Activated T-cell treated with anti-CD3 and anti-CD28 coated beads, Interleukin-2, amount 50 U/mL, for 48 hours (primary cell): ENCODE data around the gene FOXE3.
A peak's percentile ranks its signal among the peaks of the same experiment; 100 is the strongest.

ENCODE experiments used
- DNase-seq, 2 experiments: peaks; one replicate each; pipeline ENCODE4 v3.0.0-alpha.2; 2020

FOXE3 gene

DNA sequence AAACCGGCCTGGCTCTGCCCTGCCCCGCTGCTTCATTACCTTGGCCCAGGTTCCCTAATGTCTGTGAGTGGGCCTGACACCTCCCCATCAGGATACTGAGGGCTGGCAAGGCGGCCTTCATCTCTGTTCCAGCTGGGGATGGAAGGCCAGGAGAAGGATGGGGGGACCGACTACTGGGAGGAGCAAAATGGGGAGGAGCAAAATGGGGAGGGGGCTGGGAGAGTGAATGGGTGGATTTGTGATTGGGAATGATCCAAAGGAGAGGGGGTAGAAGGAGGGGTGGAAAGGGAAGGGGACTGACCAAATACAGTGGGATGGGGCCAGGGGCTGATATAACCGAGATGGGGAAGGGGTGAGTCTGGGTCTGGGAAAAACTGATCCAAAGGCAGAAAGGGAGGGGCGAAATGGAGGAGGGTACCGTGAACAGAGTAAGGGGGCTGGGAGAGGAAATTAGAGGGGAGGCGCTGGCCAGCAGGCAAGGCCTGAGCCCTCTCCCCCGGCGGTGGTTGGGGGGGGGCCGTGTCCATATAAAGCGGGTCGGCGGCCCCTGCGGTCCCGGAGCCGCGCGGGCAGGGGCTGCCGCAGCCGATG, at the start of gene FOXE3:
Gene FOXE3, plus strand, starts transcription at position 558 of the 591 bp plus-strand sequence. Its CDS starts 31 bp downstream, at position 589.
- DNase-seq = no peak

DNA sequence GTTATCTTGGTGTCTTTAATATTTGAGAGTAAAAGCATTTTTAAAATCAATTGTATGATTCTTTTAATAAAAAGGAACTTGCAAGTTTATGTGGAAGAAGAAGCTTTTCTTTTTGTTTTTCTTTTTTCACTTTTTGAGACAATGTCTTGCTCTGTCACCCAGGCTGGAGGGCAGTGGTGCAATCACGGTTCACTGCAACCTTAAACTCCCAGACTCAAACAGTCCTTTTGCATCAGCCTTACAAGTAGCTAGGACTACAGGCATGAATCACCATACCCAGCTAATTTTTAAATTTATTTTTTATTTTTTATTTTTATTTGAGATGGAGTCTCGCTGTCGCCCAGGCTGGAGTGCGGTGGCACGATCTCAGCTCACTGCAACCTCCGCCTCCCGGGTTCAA, 48.4 kb upstream of the FOXE3 start:
- DNase-seq = no peak

- no peak for DNase-seq
Measured at GRCh38 chr1:47371016-47371517, 45.0 kb upstream of the FOXE3 start.

DNA sequence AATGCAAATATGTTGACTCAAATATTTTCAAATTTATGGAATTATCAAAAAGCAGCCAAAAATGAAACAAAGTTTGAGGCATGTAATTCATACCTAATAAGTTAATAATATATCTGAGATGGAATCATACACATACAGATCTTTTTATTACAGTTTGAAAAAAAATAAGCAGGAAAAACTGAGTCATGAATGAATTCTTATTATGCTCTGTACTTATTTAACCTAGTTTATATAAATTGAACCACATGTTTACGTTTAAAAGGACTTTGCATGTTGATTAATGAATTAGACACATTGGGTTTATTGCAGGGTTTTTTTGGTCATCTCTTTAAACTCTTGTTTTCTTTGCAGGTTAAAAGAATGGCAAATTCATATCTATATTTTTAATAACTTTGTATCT, 41.6 kb upstream of the FOXE3 start:
- DNase-seq = no peak

GRCh38 chr1:47378147-47378546, 37.9 kb upstream of the FOXE3 start:
- DNase-seq = no peak

DNA sequence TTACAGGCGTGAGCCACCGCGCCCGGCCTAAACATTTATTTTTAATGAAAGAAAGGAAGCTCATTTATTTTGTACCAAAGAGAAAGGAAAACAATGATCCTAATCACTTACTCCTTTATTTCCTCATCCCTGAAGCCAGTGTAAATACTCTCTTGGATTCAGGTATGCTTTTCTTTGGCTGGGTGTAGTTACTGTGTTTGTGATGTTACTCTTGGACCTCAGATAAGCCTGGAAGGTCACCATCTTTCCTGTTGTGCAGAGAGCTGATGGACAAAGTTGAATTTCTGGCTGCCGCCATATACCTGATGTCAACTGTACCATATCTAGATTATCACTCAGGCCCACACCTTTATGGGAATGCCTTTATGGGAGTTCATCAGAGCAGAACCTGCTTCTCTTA, 35.4 kb upstream of the FOXE3 start:
- DNase-seq = no peak

- no peak for DNase-seq
Measured at GRCh38 chr1:47382399-47382983, 33.6 kb upstream of the FOXE3 start.

DNA sequence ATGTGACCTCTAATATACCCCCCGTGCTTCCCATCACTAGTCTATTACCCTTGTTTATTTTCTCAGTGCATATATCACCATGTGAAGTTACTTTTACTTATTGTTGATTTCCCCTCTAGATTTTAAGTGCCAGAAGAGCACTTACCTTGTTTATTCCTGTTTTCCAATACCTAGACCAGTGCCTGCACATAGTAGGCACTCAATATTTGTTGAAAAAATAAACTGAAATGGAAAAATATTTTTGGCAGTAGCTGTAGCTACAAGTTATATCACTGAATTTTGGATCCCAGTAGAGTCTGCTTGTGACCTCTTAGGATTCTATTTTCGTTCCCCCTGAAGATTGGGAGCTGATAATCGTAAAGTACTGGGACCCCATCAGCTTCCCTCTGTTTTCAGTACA, 32.0 kb upstream of the FOXE3 start:
- DNase-seq = no peak

DNA sequence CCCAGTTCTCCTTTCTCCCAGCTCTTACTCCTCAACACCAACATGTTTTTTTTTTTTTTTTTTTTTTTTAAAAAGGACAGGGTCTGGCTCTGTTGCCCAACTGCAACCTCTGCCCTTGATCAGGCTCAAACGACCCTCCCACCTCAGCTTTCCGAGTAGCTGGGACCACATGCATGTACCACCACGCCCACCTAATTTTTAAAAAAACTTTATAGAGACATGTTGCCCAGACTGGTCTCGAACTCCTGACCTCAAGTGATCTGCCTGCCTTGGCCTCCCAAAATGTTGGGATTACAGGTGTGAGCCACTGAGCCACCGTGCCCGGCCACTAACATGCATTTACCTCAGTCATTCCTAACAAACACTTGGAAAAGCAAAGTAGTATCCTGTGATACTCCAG, 31.1 kb upstream of the FOXE3 start:
- DNase-seq = no peak

DNA sequence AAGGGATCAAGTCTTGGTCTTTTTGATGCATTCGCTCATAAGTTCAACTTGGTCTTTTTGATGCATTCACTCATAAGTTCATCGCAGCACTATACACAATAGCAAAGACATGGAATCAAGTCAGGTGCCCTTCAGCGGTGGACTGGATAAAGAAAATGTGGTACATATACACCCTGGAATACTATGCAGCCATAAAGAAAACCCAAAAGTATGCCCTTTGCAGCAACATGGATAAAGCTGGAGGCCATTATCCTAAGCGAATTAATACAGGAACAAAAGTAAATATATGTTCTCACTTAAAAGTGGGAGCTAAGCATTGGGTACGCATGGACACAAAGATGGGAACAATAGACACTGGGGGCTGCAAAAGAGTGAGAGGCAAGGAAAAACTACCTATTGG, 29.8 kb upstream of the FOXE3 start:
- DNase-seq = no peak

GRCh38 chr1:47388030-47388890, 27.8 kb upstream of the FOXE3 start:
- no peak for DNase-seq

- DNase-seq = peak; percentile 67 to 73
Measured at GRCh38 chr1:47388891-47389238, 27.2 kb upstream of the FOXE3 start.

DNA sequence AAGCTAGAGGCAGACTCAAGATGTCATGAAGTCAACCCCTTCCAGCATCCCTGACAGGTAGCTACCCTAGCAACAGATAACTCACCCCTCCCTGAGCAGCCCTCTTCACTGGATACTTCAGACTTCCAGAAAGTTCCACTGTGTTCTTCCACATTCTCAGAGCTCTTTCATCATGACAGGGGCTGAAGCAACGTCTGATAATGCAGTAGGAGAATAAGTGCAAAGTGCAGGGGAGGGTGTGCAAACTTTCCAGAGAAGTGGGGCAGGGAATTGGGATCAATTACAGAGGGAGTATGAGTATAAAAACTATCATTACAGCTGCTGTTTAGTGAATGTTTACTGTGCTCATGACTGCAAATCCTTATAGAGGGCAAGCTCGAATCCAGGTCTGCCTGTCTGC, 26.4 kb upstream of the FOXE3 start:
- DNase-seq = no peak

DNA sequence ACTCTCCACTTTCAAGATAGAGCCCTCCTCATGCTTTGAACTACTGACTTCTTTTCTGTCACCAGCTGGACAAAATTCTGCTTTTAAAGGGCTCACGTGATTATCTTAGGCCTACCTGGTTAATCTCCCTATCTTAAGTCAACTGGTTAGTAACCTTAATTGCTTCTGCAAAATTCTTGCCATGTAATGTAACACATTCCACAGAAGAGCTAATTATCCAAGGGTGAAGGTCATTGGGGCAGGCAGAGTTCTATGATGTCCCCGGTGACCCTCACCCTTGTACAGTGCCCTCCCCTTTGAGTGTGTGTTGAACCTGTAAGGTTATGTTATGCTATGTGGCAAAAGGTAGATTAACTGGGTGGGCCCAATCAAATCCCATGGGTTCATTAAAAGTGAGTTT, 25.2 kb upstream of the FOXE3 start:
- DNase-seq = no peak

DNA sequence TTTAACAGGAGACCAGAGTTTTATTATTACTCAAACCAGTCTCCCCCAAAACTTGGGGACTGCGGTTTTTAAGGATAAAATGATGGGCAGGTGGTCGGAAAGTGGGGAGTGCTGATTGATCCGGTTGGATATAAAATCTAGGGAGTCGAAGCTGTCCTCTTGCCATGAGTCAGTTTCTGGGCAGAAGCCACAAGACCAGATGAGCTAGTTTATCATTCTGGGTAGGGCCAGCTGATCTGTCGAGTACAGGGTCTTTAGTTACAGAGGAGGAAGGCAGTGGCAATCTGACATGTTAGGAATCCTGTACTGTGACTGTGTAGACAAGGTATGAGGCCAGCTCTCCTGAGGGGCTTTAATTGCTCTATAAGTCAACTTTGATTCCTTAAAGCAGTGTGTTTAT, 22.9 kb upstream of the FOXE3 start:
- no peak for DNase-seq

DNA sequence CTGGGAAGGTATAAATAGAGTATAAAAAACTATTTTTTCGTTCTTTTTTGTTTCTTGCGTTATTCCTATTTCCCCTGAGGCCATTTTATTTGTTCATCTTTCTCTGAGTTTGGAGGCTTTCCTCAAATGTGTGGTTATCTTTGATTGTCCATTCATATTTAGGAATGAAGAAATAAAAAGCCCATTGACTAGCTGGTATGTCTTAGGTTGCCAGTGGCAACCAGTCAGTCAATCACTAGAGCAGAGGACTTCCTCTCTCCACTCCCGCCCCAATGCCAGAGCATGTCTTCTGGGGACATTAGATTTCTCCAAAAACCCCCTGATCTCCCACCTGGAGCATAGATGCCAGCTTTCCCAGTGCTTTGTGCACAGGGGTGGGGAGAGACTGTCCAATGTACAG, 20.7 kb upstream of the FOXE3 start:
- DNase-seq = no peak

DNA sequence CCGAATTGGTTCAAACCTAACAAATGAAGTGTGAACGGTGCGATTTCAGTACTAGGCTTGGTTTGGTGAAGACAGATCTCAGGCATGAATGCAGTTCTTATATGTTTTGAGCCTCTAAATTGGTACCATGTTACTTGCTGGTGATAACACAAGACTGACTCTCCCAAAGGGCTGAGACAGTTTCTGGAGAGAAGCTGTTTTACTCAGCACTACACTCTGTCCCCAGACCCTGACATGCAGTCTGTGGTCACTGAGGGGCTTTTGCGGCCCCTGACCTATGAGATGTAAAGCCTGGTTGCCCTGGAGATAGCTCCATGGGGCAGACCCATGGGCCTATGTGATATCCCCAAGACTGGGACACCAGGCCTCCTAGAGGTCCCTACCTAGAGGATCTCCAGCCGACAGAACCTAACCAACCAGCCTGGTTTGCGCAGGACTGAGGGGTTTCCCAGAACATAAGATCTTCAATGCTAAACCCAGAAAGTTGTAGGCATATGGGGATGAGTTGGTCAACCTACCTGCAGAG, 19.4 kb upstream of the FOXE3 start:
- DNase-seq = no peak

DNA sequence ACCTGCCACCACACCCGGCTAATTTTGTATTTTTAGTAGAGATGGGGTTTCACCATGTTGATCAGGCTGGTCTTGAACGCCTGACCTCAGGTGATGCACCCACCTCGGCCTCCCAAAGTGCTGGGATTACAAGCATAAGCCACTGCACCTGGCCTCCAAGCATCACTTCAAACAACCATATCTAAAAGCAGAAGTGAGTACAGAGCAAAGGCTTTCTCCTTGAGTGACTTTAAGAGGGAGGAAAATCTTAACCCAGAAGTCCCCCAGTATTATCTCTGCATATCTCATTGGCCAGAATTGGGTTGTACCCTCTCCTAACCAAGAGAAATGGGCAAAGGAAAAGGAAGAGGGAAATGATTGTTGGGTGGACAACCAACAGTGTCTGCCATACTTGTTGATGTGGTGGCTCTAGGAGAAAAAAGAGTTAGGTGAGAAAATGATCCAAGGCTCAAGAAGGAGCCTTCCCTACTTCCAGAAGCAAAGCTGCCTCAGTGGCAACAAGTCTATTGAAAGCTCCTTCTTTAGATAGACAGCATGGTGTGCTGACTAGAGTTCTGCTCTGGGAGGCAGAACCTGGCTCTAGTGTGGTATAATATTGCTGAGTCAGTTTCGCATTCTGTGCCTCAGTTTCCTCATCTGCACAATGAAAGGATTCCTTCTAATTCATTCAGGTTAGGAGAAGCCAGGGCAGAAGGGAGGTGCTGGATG, 16.8 kb upstream of the FOXE3 start:
- no peak for DNase-seq

- DNase-seq = no peak
Measured at GRCh38 chr1:47399846-47400155, 16.3 kb upstream of the FOXE3 start.

GRCh38 chr1:47401761-47402160, 14.3 kb upstream of the FOXE3 start:
- no peak for DNase-seq

DNA sequence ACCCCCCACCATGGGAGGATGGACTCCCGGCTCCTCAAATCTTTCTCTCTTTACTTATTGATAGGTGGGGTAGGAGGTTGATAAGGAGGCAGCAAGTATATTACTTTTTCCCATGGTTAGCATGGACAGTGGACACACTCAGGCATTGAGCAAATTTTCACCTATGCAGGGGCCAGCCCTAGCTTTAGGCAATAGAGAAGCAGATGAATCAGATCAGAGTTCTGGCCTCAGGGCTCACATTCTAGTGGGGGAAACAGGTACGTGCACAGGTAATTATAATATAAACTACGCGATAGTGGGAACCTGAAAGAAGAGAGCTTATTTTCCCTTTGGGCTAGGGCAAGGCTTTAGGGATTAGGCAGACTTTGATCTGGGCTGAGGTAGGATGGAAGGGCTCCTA, 13.5 kb upstream of the FOXE3 start:
- no peak for DNase-seq

- no peak for DNase-seq
Measured at GRCh38 chr1:47403321-47403910, 12.7 kb upstream of the FOXE3 start.

DNA sequence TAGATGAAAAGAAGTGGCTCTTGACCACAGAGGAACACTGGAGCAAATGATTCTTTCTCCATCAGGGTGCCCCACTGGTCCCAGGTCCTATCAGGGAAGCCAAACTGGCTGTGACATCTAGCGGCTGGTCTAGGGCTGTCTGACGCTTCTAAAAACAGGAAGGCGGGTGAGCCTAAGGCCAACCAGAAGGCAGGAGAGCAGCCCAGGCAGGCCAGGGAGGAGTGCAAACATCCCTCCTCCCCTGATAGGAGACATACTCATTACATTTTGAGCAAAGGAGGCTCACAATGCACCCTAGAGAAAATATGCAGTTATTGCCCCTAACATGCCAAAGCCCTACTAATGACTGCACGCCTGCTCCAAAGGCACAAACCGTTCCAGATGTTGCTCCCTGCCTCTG, 10.4 kb upstream of the FOXE3 start:
- DNase-seq = no peak
